Prostate gland (tissue), 2 donors: ENCODE results near the gene TAF10. TPM values are rescaled to one million over a fixed set of nuclear protein-coding genes. Genes with fewer than 3 reads are reported as not detected.

Source experiments
- DNase-seq: peaks from one replicate; pipeline ENCODE4 v3.0.0-alpha.2; 2019; ENCODE audit warnings: low spot score
- H3K27ac ChIP-seq, 2 donors: fragments of 200-600 bp; sonication (generic); 2 replicates each; pipeline ENCODE4 v1.5.1; 2017 to 2019
- H3K27me3 ChIP-seq: fragments of 200-600 bp; sonication (generic); replicated peaks from 2 replicates; pipeline ENCODE4 v1.5.1; 2019; ENCODE audit not compliant: insufficient read depth
- H3K36me3 ChIP-seq, 2 donors: fragments of 200-600 bp; sonication (generic); 1 replicate in 1 of 2; 2 replicates in 1 of 2; pipeline versions ENCODE4 v1.5.1 to v1.8.1; 2017 to 2019
- H3K4me1 ChIP-seq: fragments of 200-600 bp; sonication (generic); replicated peaks from 2 replicates; pipeline ENCODE4 v1.5.1; 2019
- H3K4me3 ChIP-seq, 2 donors: fragments of 200-600 bp; sonication (generic); 2 replicates each; pipeline ENCODE4 v1.5.1; 2017 to 2019
- H3K9me3 ChIP-seq: fragments of 200-600 bp; sonication (generic); 2 replicates; pipeline ENCODE4 v1.5.1; 2017
- CTCF ChIP-seq, 4 experiments: fragments of 200-600 bp in 2 of 4; fragments of 450-650 bp in 2 of 4; sonication (generic) in 2 of 4; IDR thresholded peaks; 1 replicate in 3 of 4; 2 replicates in 1 of 4; pipeline ENCODE4 v1.5.1; 2016 to 2019; ENCODE audit warnings: antibody characterized with exemption in 4 of 4, mild to moderate bottlenecking in 2 of 4, moderate library complexity in 2 of 4
- POLR2A ChIP-seq: fragments of 450-650 bp; IDR thresholded peaks from one replicate; pipeline ENCODE4 v1.6.1; 2016; ENCODE audit warnings: antibody characterized with exemption, mild to moderate bottlenecking
- POLR2AphosphoS5 ChIP-seq: sonication (generic); formaldehyde crosslinking; IDR thresholded peaks from one replicate; pipeline ENCODE4 v1.6.1; 2017; ENCODE audit warnings: antibody characterized with exemption
- WGBS: methylation state at CpG from one replicate; pipeline ENCODE4 v1.1.5; 2018; 5-methylcytosine and 5-hydroxymethylcytosine counted together
- intact Hi-C: fragments of 100-400 bp; cut with DNase I; formaldehyde crosslinking; loops from one replicate; pipeline ENCODE4 v1.14.2; 2022
- total RNA-seq, 2 donors: library from RNA; depleted of rRNA; stranded (reverse); fragments of >200 nt; gene quantifications; one replicate each; pipeline ENCODE4 v1.1.0, GENCODE V29; 2016

The TAF10 gene
- total RNA-seq, 2 donors from 2014 or later = 130 to 193 TPM

GRCh38 chr11:6637871-6638270, 25.9 kb upstream of the TAF10 start:
- 25% methylated on average over 3 of the region's 3 CpGs for WGBS
- no peak overlapping the region for H3K27ac ChIP-seq
- intact Hi-C loops = no loop called here
- H3K4me1 ChIP-seq = no peaks in the 10 kb centered on the region
- DNase-seq = no peak
- no peak for TF ChIP-seq POLR2AphosphoS5
- TF ChIP-seq POLR2A = no peak
- TF ChIP-seq CTCF (IDR thresholded peaks at IDR 0.05) = no peak
- H3K9me3 ChIP-seq = no peaks in the 10 kb centered on the region
- peaks cover 0 to 6% of the 10 kb centered on the region in 2 donors for H3K36me3 ChIP-seq
- no peak overlapping the region for H3K4me3 ChIP-seq
- H3K27me3 ChIP-seq = no peaks in the 10 kb centered on the region

GRCh38 chr11:6636480-6636879, 24.5 kb upstream of the TAF10 start:
- 88% methylated on average over 3 of the region's 3 CpGs for WGBS
- Histone ChIP-seq H3K9me3 (no peaks in the 10 kb centered on the region), H3K27ac (no peak overlapping the region), H3K4me1 (no peaks in the 10 kb centered on the region), H3K36me3 (peaks cover 0 to 6% of the 10 kb centered on the region in 2 donors), H3K4me3 (no peak overlapping the region), H3K27me3 (no peaks in the 10 kb centered on the region)
- no peak for DNase-seq
- intact Hi-C loops = no loop called here
- no peak for TF ChIP-seq POLR2AphosphoS5
- TF ChIP-seq CTCF (IDR thresholded peaks at IDR 0.05) = no peak
- TF ChIP-seq POLR2A = no peak

DNA sequence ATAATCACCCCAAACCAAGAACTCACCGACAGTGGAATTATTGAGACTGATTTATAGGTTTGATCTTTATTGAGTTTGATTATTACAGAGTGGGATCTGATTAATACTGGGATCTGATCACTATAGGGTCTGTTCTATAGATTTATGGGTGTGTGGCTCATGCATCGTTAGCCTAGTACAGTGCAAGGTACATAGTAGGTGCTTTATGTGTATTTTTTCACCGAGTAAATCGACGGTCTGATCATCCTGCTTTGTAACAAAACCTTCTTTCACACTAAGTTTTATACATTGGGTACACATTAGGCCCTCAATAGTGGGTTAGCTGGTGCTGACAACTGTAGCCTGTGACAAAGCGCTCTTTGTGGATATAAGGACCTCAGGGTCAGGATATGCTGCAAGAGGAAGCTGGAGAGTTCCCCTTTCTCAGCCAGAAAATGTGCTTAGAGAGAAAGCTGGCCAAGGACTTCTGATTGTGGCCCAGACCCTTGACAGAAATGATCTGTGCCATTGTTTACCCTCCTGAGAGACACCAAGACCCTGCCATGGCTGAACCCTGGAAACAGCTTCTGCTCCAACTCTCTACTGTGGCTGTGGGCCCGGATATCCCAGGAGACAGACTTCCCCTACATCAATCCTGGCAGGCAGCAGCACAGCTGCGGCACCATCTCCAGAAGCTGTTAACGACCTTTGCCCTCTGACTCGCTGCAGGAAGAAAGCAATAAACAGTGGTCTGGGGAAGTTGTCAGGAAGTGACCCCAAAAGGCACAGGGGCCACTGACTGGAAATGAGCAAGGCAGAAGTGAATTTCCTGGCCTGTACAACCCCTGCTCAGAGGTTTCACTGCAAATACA, 23.3 kb upstream of the TAF10 start:
- Histone ChIP-seq H3K36me3 (peaks cover 0 to 1% of the 10 kb centered on the region in 2 donors), H3K4me1 (no peaks in the 10 kb centered on the region), H3K27me3 (no peaks in the 10 kb centered on the region), H3K27ac (no peak overlapping the region), H3K9me3 (no peaks in the 10 kb centered on the region), H3K4me3 (no peak overlapping the region)
- WGBS = 51% methylated on average over 10 of the region's 10 CpGs
- DNase-seq = no peak
- TF ChIP-seq CTCF (IDR thresholded peaks at IDR 0.05) (no peak), POLR2A (no peak), POLR2AphosphoS5 (no peak)
- intact Hi-C loops = no loop called here

DNA sequence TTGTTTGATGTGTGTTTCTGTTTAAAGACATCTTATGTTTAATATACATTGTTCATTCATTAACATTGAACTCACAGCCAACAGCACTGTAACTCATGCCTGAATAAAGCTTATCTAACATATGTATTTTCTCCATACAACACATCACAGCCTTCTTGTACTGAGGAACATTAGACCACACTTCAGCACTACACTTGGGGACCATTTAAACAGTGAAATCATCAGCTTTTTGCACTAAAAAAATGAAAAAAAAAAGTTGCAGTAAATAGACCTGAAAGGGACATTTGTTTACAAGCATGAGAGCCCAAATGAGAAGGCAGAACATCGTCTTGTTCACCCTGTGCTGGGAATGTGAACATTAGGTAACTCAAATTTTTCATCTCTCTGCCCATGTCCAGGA, 22.5 kb upstream of the TAF10 start:
- no peak overlapping the region for H3K27ac ChIP-seq
- no peak for DNase-seq
- TF ChIP-seq CTCF (IDR thresholded peaks at IDR 0.05) (no peak), POLR2A (no peak), POLR2AphosphoS5 (no peak)
- H3K4me1 ChIP-seq = no peaks in the 10 kb centered on the region
- WGBS = 47% methylated on average over 1 of the region's 1 CpG
- no peaks in the 10 kb centered on the region for H3K27me3 ChIP-seq
- no peaks in the 10 kb centered on the region for H3K36me3 ChIP-seq
- intact Hi-C loops = no loop called here
- no peaks in the 10 kb centered on the region for H3K9me3 ChIP-seq
- no peak overlapping the region for H3K4me3 ChIP-seq
